ENCODE measurements around the gene DDX51.

DDX51 gene

GRCh38 chr12:132164426-132164825 lies 20.3 kb upstream of the DDX51 start:
- TF ChIP-seq NFIC (IDR thresholded peaks at IDR 0.05), result no peak
- TF ChIP-seq REST (IDR thresholded peaks at IDR 0.05; ENCODE audit: low read depth), result no peak
- no peak for TF ChIP-seq ZBTB7A (IDR thresholded peaks at IDR 0.05; ENCODE audit: low read depth)
- no peak for TF ChIP-seq RAD21 (IDR thresholded peaks at IDR 0.05; ENCODE audit: low read depth)

GRCh38 chr12:132163911-132164288 lies 19.8 kb upstream of the DDX51 start:
- TF ChIP-seq TEAD4 (IDR thresholded peaks at IDR 0.05), result no peak
- TF ChIP-seq CEBPB (IDR thresholded peaks at IDR 0.05), result no peak
- no peak for TF ChIP-seq RAD21 (IDR thresholded peaks at IDR 0.05; ENCODE audit: low read depth)
- TF ChIP-seq TAF1 (IDR thresholded peaks at IDR 0.05; ENCODE audit: low read depth), result no peak
- TF ChIP-seq EP300 (IDR thresholded peaks at IDR 0.05; ENCODE audit: borderline replicate concordance), result no peak
- TF ChIP-seq YY1 (IDR thresholded peaks at IDR 0.05; ENCODE audit: low read depth), result no peak
- TF ChIP-seq NFIC (IDR thresholded peaks at IDR 0.05), result no peak
- no peak for TF ChIP-seq EGR1 (IDR thresholded peaks at IDR 0.05)
- TF ChIP-seq ZBTB7A (IDR thresholded peaks at IDR 0.05; ENCODE audit: low read depth), result no peak
- TF ChIP-seq CREB1 (IDR thresholded peaks at IDR 0.05; ENCODE audit: low read depth), result no peak
- TF ChIP-seq REST (IDR thresholded peaks at IDR 0.05; ENCODE audit: low read depth), result no peak
- no peak for TF ChIP-seq USF1 (IDR thresholded peaks at IDR 0.05)
- no peak for TF ChIP-seq MAX (IDR thresholded peaks at IDR 0.05)

GRCh38 chr12:132163041-132163910 lies 19.2 kb upstream of the DDX51 start:
- TF ChIP-seq EP300 (IDR thresholded peaks at IDR 0.05; ENCODE audit: borderline replicate concordance), result no peak

- TF ChIP-seq YY1 (IDR thresholded peaks at IDR 0.05; ENCODE audit: low read depth) (no peak), REST (IDR thresholded peaks at IDR 0.05; ENCODE audit: low read depth) (no peak), TAF1 (IDR thresholded peaks at IDR 0.05; ENCODE audit: low read depth) (no peak), TEAD4 (IDR thresholded peaks at IDR 0.05) (no peak), TCF12 (IDR thresholded peaks at IDR 0.05; ENCODE audit: low read depth) (no peak), CREB1 (IDR thresholded peaks at IDR 0.05; ENCODE audit: low read depth) (no peak), FOXM1 (IDR thresholded peaks at IDR 0.05; ENCODE audit: borderline replicate concordance, low read depth) (no peak), USF1 (IDR thresholded peaks at IDR 0.05) (no peak), EGR1 (IDR thresholded peaks at IDR 0.05) (no peak), NFIC (IDR thresholded peaks at IDR 0.05) (no peak), ZBTB7A (IDR thresholded peaks at IDR 0.05; ENCODE audit: low read depth) (no peak), CEBPB (IDR thresholded peaks at IDR 0.05) (no peak), MAX (IDR thresholded peaks at IDR 0.05) (no peak), EP300 (IDR thresholded peaks at IDR 0.05; ENCODE audit: borderline replicate concordance) (no peak), RAD21 (IDR thresholded peaks at IDR 0.05; ENCODE audit: low read depth) (no peak)
These were observed 18.5 kb upstream of the DDX51 start for GRCh38 chr12:132162508-132163031.
